Karpas-422 (cell line): ENCODE data around the gene EIF4A3. TPM values are rescaled to one million over a fixed set of nuclear protein-coding genes. Genes with fewer than 3 reads are reported as not detected.
A peak's percentile ranks its signal among the peaks of the same experiment; 100 is the strongest.

Experiments used
- DNase-seq: peaks from one replicate; pipeline ENCODE4 v3.0.0-alpha.2; 2015
- H2AFZ ChIP-seq: fragments of 200-600 bp; sonication (generic); 2 replicates; pipeline ENCODE4 v1.6.1; 2014; ENCODE audit warnings: antibody characterized with exemption, low read length, mixed read lengths
- H3K27ac ChIP-seq: fragments of 200-600 bp; sonication (generic); 2 replicates; pipeline ENCODE4 v1.5.1; 2014; ENCODE audit warnings: mild to moderate bottlenecking, low read length, moderate library complexity
- H3K27me3 ChIP-seq: fragments of 200-600 bp; sonication (generic); 2 replicates; pipeline ENCODE4 v1.6.1; 2014; ENCODE audit warnings: low read length, mixed read lengths
- H3K36me3 ChIP-seq: fragments of 200-600 bp; sonication (generic); 2 replicates; pipeline ENCODE4 v1.6.1; 2014; ENCODE audit warnings: low read length, mixed read lengths; ENCODE audit not compliant: insufficient read depth
- H3K4me1 ChIP-seq: fragments of 200-600 bp; sonication (generic); 2 replicates; pipeline ENCODE4 v1.6.1; 2014; ENCODE audit warnings: mild to moderate bottlenecking, low read length, mixed read lengths
- H3K4me2 ChIP-seq: fragments of 200-600 bp; sonication (generic); 2 replicates; pipeline ENCODE4 v1.6.1; 2014; ENCODE audit warnings: low read length, low read depth, mild to moderate bottlenecking; ENCODE audit not compliant: poor library complexity, severe bottlenecking
- H3K4me3 ChIP-seq: fragments of 200-600 bp; sonication (generic); 2 replicates; pipeline ENCODE4 v1.5.1; 2014; ENCODE audit warnings: mild to moderate bottlenecking, antibody characterized with exemption, low read length, mixed read lengths
- H3K79me2 ChIP-seq: fragments of 200-600 bp; sonication (generic); 2 replicates; pipeline ENCODE4 v1.6.1; 2014; ENCODE audit warnings: mild to moderate bottlenecking, low read length, mixed read lengths
- H3K9ac ChIP-seq: fragments of 200-600 bp; sonication (generic); 2 replicates; pipeline ENCODE4 v1.6.0; 2014; ENCODE audit warnings: low read length
- H3K9me2 ChIP-seq: fragments of 200-600 bp; sonication (generic), shearing (Covaris generic); replicated peaks from 2 replicates; pipeline ENCODE4 v1.6.0; 2014; ENCODE audit warnings: mild to moderate bottlenecking, low read length, moderate library complexity; ENCODE audit not compliant: insufficient read depth
- H3K9me3 ChIP-seq: fragments of 300-700, 200-600 bp; sonication (generic); 2 replicates; pipeline ENCODE4 v1.6.1; 2014; ENCODE audit warnings: low read length, mixed read lengths
- H4K20me1 ChIP-seq: fragments of 200-600 bp; sonication (generic); 2 replicates; pipeline ENCODE4 v1.6.1; 2014; ENCODE audit warnings: mild to moderate bottlenecking, antibody characterized with exemption, low read length, low read depth; ENCODE audit not compliant: insufficient read depth
- total RNA-seq: library from RNA; depleted of rRNA; stranded (reverse); fragments of >200 nt; shearing (Covaris generic); gene quantifications from 2 replicates; pipeline ENCODE4 v1.2.3, GENCODE V29; 2014; ENCODE audit warnings: low replicate concordance

Gene EIF4A3
- total RNA-seq, 1 experiment from 2014 or later, result 90.7 TPM

DNA sequence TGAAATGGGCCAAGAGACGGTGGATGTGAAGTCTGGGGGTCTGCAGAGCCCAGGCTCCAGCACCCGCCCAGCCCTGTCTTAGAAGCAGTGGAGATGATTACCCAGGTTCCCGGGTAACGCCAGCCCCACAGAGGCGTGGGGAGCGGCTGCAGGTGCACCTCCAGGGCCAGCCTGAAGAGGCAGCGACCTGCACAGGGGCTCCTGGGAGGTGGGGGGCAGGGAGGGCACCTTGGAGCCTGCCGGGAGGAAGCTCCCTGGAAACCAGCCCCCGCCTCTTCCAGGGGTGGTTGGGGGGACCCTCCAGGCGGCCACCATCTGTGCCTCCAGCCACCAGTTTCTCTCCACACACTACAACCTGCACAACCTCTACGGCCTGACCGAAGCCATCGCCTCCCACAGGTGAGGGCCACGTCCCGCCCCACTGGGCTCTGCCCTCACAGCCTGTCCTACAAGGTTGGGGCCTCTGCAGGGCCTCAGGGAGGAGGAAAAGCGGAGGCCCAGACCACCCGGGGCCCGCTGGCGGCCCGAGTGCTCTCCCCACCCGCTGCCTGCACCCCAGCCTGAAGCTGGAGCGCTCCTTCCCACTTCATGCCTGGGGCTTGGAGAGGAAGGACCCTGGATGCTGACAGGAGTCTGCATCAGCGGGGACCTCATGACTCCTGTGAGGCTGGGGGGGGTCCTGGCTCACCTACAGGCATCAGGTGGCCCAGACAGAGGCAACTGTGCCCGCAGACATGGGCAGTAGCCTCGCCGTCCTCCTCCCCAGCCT is 35.0 kb downstream of the EIF4A3 start:
- H3K79me2 ChIP-seq, result no peaks in the 10 kb centered on the region
- H3K9ac ChIP-seq, result no peak overlapping the region
- H3K4me2 ChIP-seq, result no peak overlapping the region
- no peak overlapping the region for H2AFZ ChIP-seq
- H3K4me3 ChIP-seq, result no peak overlapping the region
- no peaks in the 10 kb centered on the region for H3K36me3 ChIP-seq
- no peaks in the 10 kb centered on the region for H3K27me3 ChIP-seq
- no peak overlapping the region for H3K27ac ChIP-seq
- no peaks in the 10 kb centered on the region for H3K4me1 ChIP-seq
- H4K20me1 ChIP-seq, result no peaks in the 10 kb centered on the region
- H3K9me3 ChIP-seq, result no peaks in the 10 kb centered on the region
- DNase-seq, result no peak
- no peaks in the 10 kb centered on the region for H3K9me2 ChIP-seq

DNA sequence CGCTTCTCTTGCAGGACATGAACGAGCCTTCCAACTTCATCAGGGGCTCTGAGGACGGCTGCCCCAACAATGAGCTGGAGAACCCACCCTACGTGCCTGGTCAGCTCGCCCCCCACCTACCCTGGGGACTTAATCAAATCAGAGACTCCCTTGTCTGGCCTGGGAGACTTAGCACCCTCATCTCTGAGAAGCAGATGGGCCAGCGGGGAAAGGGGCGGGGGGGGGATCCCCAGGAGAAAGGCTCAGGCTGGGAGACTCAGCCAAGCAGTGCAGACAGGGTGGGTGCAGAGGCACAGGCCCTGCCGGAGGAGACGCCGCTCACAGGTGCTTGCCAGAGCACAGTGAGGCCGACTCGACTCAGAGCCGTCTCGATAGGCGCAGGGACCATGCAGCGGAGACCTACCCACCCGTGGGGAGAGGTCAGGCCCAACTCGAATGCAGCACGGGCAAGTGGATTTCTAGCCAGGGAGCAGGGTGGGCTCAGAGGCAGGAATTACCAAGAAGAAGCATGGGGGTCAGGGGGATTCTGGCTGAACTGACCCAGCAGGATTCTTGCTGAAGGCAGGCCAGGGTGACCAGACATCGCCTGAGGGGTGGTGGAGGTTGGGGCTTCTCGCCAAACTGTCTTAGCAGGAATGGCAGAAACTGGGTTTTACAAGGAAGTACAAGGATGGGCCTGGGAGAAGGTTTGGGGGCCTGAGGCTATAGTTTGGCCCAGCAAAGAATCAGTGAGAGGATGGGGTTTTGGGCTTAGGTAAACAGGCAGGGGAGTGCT is 35.8 kb downstream of the EIF4A3 start:
- no peaks in the 10 kb centered on the region for H3K9me2 ChIP-seq
- H3K4me2 ChIP-seq, result no peak overlapping the region
- H3K27ac ChIP-seq, result no peak overlapping the region
- no peaks in the 10 kb centered on the region for H3K79me2 ChIP-seq
- H4K20me1 ChIP-seq, result no peaks in the 10 kb centered on the region
- no peaks in the 10 kb centered on the region for H3K4me1 ChIP-seq
- no peak overlapping the region for H3K4me3 ChIP-seq
- H2AFZ ChIP-seq, result no peak overlapping the region
- no peak for DNase-seq
- H3K9ac ChIP-seq, result no peak overlapping the region
- H3K27me3 ChIP-seq, result no peaks in the 10 kb centered on the region
- H3K9me3 ChIP-seq, result no peaks in the 10 kb centered on the region
- no peaks in the 10 kb centered on the region for H3K36me3 ChIP-seq

DNA sequence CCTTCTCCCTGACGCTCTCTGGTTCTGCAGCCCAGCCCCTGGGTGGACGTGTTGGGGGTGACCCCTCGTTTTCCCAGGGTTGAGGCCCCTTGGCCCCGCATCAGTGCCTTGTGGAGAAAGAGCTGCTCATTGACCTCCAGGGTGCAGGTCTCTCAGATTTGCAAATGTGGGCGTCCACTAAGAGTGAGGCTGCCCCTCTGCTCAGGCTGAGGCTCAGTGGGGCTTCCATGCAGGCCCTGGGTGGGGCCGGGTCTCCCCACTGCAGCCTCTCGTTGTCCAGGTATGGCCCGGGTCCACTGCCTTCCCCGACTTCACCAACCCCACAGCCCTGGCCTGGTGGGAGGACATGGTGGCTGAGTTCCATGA is 36.5 kb downstream of the EIF4A3 start:
- Histone ChIP-seq H3K36me3 (no peaks in the 10 kb centered on the region), H3K9me2 (no peaks in the 10 kb centered on the region), H3K4me3 (no peak overlapping the region), H3K4me2 (no peak overlapping the region), H3K4me1 (no peaks in the 10 kb centered on the region), H2AFZ (no peak overlapping the region), H3K27ac (no peak overlapping the region), H4K20me1 (no peaks in the 10 kb centered on the region), H3K27me3 (no peaks in the 10 kb centered on the region), H3K79me2 (no peaks in the 10 kb centered on the region), H3K9ac (no peak overlapping the region), H3K9me3 (no peaks in the 10 kb centered on the region)
- DNase-seq, result no peak

DNA sequence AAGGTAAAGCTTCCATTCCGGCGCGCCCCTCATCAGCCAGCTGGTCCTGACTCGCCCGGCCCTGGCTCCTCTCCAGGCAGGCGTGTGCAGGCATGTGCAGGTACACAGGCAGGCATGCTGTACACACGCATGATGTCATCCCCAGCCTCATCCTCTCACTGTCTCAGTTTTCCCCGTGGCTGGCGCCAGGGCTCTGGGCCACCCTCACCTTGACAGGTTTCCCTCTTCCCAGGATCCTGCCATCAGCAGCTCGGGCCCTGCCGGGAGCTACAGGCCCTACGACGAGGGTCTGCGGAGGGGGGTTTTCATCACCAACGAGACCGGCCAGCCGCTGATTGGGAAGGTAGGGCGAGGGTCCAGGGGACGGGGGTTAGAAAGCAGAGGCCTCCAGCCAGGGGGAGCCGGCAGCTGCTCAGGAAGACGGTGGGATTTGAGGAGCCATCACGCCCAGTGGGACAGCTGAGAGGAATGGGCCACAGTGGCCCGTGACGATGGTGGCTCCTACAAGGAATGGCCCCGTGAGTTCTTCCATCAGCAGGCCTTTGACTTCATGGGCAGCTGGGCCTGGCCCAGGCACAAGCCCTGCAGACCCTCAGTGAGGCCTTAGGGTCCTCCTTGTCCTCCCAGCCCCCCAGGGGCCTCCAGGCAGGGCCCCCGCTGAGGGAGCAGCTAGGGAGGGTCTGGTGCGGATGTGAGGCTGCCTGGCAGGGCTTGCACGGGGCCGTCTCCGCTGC is 37.0 kb downstream of the EIF4A3 start:
- no peak overlapping the region for H3K4me2 ChIP-seq
- H3K9ac ChIP-seq, result no peak overlapping the region
- no peak overlapping the region for H3K27ac ChIP-seq
- H3K4me3 ChIP-seq, result no peak overlapping the region
- no peaks in the 10 kb centered on the region for H3K9me2 ChIP-seq
- H4K20me1 ChIP-seq, result no peaks in the 10 kb centered on the region
- DNase-seq, result peak; percentile 24
- no peaks in the 10 kb centered on the region for H3K4me1 ChIP-seq
- no peaks in the 10 kb centered on the region for H3K27me3 ChIP-seq
- H2AFZ ChIP-seq, result no peak overlapping the region
- H3K79me2 ChIP-seq, result no peaks in the 10 kb centered on the region
- no peaks in the 10 kb centered on the region for H3K9me3 ChIP-seq
- no peaks in the 10 kb centered on the region for H3K36me3 ChIP-seq

DNA sequence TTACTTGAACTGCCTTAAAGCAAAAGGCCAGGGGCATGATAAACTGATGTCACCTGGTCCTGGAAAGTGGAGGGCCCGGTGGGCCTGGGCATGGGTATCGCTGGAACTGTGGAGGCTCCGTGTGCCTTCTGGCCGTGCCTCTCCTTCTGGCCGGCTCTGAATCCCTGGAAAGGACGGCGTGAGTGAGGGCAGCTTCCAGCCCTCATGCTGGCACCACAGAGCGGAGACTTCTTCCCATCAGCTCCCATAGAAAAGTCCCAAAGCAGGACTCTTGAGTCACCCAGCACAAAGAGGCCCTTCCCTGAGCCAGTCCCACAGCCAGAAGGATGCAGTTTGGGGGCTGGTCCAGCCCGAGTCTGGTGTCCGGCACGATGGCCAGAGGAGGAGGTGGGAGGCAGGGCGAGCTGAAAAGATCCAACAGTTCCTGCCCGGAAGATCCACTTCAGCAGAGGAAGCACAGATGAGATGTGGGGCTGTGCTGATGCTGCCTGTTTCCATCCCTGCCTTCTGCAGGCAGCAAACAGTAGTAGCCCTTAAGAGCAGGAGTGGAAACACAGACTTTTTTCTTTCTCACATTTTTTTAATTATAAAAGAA is 37.8 kb downstream of the EIF4A3 start:
- no peak overlapping the region for H3K27ac ChIP-seq
- no peaks in the 10 kb centered on the region for H3K36me3 ChIP-seq
- no peaks in the 10 kb centered on the region for H3K4me1 ChIP-seq
- no peaks in the 10 kb centered on the region for H3K27me3 ChIP-seq
- no peaks in the 10 kb centered on the region for H3K9me3 ChIP-seq
- no peak overlapping the region for H3K9ac ChIP-seq
- H3K79me2 ChIP-seq, result no peaks in the 10 kb centered on the region
- H2AFZ ChIP-seq, result no peak overlapping the region
- no peaks in the 10 kb centered on the region for H4K20me1 ChIP-seq
- no peaks in the 10 kb centered on the region for H3K9me2 ChIP-seq
- H3K4me2 ChIP-seq, result no peak overlapping the region
- no peak overlapping the region for H3K4me3 ChIP-seq
- DNase-seq, result no peak

DNA sequence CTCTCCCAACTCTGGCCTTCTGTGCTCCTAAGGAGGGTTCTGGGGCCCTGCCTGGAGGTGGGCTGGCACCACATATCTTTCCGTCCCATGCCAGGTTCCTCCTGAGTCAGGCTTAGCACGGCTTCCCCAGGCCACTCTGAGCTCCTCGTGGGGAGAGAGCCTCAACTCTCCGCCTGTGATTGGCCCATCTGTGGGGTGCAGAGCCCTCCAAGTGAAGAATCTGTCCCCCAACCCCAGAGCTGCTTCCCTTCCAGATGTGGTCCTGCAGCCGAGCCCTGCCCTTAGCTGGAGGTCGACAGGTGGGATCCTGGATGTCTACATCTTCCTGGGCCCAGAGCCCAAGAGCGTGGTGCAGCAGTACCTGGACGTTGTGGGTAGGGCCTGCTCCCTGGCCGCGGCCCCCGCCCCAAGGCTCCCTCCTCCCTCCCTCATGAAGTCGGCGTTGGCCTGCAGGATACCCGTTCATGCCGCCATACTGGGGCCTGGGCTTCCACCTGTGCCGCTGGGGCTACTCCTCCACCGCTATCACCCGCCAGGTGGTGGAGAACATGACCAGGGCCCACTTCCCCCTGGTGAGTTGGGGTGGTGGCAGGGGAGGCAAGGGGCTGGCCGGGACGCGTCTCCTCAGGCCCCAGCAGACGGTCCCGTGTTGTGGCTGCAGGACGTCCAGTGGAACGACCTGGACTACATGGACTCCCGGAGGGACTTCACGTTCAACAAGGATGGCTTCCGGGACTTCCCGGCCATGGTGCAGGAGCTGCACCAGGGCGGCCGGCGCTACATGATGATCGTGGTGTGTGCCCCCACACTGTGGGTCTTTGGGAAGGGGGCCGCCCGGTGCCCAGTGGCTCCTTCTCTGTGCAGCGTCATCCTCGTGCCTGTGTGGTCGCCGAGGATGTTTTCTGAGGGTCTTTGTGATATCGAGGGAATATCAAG is 38.6 kb downstream of the EIF4A3 start:
- no peaks in the 10 kb centered on the region for H3K4me1 ChIP-seq
- no peak for DNase-seq
- H3K36me3 ChIP-seq, result no peaks in the 10 kb centered on the region
- H4K20me1 ChIP-seq, result no peaks in the 10 kb centered on the region
- no peaks in the 10 kb centered on the region for H3K79me2 ChIP-seq
- H2AFZ ChIP-seq, result no peak overlapping the region
- H3K4me2 ChIP-seq, result no peak overlapping the region
- H3K27me3 ChIP-seq, result no peaks in the 10 kb centered on the region
- no peak overlapping the region for H3K4me3 ChIP-seq
- no peaks in the 10 kb centered on the region for H3K9me2 ChIP-seq
- H3K27ac ChIP-seq, result no peak overlapping the region
- H3K9ac ChIP-seq, result no peak overlapping the region
- no peaks in the 10 kb centered on the region for H3K9me3 ChIP-seq

DNA sequence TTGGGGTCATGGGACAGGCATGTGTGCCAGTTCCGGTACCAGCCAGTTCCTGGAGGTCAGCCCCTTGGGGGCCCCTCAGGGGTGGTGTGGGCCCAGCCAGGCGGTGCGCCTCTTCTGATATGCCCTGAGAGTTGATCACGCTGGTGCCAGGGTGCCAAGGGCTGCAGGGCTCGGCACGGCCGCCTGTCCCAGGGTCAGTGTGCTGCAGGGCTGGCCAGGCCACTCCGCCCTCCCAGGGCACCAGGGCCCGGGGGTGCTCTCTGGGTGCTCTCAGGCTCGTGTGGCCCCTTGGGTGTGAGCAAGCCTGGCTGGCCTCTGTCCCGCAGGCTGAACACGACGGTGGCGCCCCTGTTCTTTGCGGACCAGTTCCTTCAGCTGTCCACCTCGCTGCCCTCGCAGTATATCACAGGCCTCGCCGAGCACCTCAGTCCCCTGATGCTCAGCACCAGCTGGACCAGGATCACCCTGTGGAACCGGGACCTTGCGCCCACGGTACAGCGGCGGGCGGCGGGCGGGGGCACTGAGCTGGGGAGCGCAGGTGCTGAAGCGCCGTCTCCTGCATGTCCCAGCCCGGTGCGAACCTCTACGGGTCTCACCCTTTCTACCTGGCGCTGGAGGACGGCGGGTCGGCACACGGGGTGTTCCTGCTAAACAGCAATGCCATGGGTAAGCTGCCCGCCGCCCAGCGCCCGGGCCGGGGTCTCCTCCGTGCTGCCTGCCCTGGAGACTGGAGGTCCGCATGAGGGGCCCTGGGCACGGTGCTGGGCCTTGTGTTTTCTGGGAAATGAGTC is 39.5 kb downstream of the EIF4A3 start:
- DNase-seq, result no peak
- H2AFZ ChIP-seq, result no peak overlapping the region
- H3K4me2 ChIP-seq, result no peak overlapping the region
- no peak overlapping the region for H3K9ac ChIP-seq
- H4K20me1 ChIP-seq, result no peaks in the 10 kb centered on the region
- no peaks in the 10 kb centered on the region for H3K9me3 ChIP-seq
- H3K9me2 ChIP-seq, result no peaks in the 10 kb centered on the region
- H3K4me1 ChIP-seq, result peaks cover 1% of the 10 kb centered on the region
- no peaks in the 10 kb centered on the region for H3K36me3 ChIP-seq
- H3K27ac ChIP-seq, result no peak overlapping the region
- H3K4me3 ChIP-seq, result no peak overlapping the region
- no peaks in the 10 kb centered on the region for H3K79me2 ChIP-seq
- no peaks in the 10 kb centered on the region for H3K27me3 ChIP-seq
